DND-41 (cell line): Measurements from ENCODE around the gene CADM2.

Source experiments
- ATAC-seq: fragments of 200-7000 bp; cut with Tn5 transposase; 3 replicates; pipeline ENCODE4 v1.9.1; 2021; ENCODE audit warnings: low read depth; ENCODE audit not compliant: insufficient read depth
- DNase-seq: peaks from one replicate; pipeline ENCODE4 v3.0.0-alpha.2; 2020
- H2AFZ ChIP-seq: 2 replicates; pipeline ENCODE4 v1.6.0; 2012; ENCODE audit warnings: low read depth, low read length
- H3K27ac ChIP-seq: 2 replicates; pipeline ENCODE4 v1.5.1; 2012; ENCODE audit warnings: low read length, inconsistent platforms
- H3K27me3 ChIP-seq: fragments of 200-600 bp; sonication (generic); 2 replicates; pipeline ENCODE4 v1.6.0; 2012; ENCODE audit warnings: low read length, mild to moderate bottlenecking, inconsistent platforms; ENCODE audit not compliant: insufficient read depth, poor library complexity
- H3K36me3 ChIP-seq: 2 replicates; pipeline ENCODE4 v1.5.1; 2012; ENCODE audit warnings: low read length, inconsistent platforms; ENCODE audit not compliant: insufficient read depth
- H3K4me1 ChIP-seq: 2 replicates; pipeline ENCODE4 v1.5.1; 2012; ENCODE audit warnings: mild to moderate bottlenecking, low read length; ENCODE audit not compliant: insufficient read depth
- H3K4me2 ChIP-seq: 2 replicates; pipeline ENCODE4 v1.6.0; 2012; ENCODE audit warnings: mild to moderate bottlenecking, moderate library complexity, low read length, inconsistent platforms; ENCODE audit not compliant: insufficient read depth
- H3K4me3 ChIP-seq, 2 experiments: fragments of 200-600 bp in 1 of 2; shearing (Covaris generic) in 1 of 2; 2 replicates each; pipeline ENCODE4 v1.5.1; 2012 to 2016; ENCODE audit warnings: inconsistent platforms in 2 of 2, low read length in 2 of 2, mild to moderate bottlenecking in 2 of 2, low read depth in 1 of 2, moderate library complexity in 1 of 2
- H3K79me2 ChIP-seq: 2 replicates; pipeline ENCODE4 v1.6.0; 2012; ENCODE audit warnings: low read length, inconsistent platforms; ENCODE audit not compliant: insufficient read depth
- H3K9ac ChIP-seq: 2 replicates; pipeline ENCODE4 v1.6.0; 2012; ENCODE audit warnings: low read depth, mild to moderate bottlenecking, inconsistent platforms, low read length, moderate library complexity
- H3K9me3 ChIP-seq: 2 replicates; pipeline ENCODE4 v1.5.1; 2012; ENCODE audit warnings: low read length, moderate library complexity, mild to moderate bottlenecking, inconsistent platforms; ENCODE audit not compliant: insufficient read depth, severe bottlenecking
- H4K20me1 ChIP-seq: 2 replicates; pipeline ENCODE4 v1.6.0; 2012; ENCODE audit warnings: low read length; ENCODE audit not compliant: insufficient read depth
- EZH2 ChIP-seq: IDR thresholded peaks from 3 replicates; pipeline ENCODE4 v1.6.1; 2012; ENCODE audit warnings: borderline replicate concordance, low read depth, mild to moderate bottlenecking, moderate library complexity, low read length, inconsistent platforms; ENCODE audit not compliant: severe bottlenecking
- TF ChIP-seq, protein P1 (sequence below): IDR thresholded peaks from 2 replicates; pipeline ENCODE4 v1.5.1; 2012; ENCODE audit warnings: borderline replicate concordance, low read length, moderate library complexity, mild to moderate bottlenecking; ENCODE audit not compliant: poor library complexity, severe bottlenecking; ENCODE audit errors: extremely low read depth

Gene CADM2

DNA sequence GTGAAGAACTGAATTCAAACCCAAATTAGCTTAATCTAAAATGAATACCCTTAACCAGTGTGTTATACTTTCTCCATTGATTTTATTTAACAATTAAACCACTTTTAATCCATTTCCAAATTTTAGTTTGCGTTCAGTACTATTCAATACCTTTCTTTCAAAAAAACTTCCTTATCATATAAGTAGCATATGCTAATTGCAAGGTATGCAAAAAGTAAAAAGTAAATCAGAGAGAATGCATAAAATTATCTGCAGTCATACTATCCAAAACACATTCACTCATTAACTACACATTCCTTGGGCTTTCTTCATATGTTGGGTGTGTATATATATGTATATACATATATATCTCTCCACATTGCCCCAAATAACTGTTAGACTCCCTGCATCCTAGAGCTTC lies 208.8 kb downstream of the CADM2 start:
- H3K9me3 ChIP-seq: no peaks in the 10 kb centered on the region
- TF ChIP-seq, protein P1, sequence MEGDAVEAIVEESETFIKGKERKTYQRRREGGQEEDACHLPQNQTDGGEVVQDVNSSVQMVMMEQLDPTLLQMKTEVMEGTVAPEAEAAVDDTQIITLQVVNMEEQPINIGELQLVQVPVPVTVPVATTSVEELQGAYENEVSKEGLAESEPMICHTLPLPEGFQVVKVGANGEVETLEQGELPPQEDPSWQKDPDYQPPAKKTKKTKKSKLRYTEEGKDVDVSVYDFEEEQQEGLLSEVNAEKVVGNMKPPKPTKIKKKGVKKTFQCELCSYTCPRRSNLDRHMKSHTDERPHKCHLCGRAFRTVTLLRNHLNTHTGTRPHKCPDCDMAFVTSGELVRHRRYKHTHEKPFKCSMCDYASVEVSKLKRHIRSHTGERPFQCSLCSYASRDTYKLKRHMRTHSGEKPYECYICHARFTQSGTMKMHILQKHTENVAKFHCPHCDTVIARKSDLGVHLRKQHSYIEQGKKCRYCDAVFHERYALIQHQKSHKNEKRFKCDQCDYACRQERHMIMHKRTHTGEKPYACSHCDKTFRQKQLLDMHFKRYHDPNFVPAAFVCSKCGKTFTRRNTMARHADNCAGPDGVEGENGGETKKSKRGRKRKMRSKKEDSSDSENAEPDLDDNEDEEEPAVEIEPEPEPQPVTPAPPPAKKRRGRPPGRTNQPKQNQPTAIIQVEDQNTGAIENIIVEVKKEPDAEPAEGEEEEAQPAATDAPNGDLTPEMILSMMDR: no peak
- TF ChIP-seq EZH2: no peak

DNA sequence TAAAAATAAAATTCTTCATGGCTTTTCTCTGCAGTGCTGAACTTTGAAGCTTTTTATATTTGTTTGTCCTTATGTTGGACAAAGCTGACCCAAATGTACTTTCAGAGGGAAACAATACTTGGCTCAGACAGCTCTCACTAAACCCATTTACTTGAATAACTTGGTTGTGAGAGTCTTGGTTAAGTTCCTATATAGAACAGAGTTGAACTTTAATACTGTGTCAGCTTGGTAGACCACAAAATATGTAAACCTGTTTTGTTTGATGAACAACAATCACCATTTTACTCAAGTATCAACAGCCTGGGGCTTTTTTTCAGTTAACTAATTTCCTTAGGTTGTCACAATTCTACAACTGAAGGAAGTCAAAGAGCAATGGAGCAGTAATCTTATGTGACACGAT lies 211.9 kb downstream of the CADM2 start:
- Histone ChIP-seq H3K4me3 (no peak overlapping the region), H3K27me3 (no peaks in the 10 kb centered on the region), H3K4me1 (no peaks in the 10 kb centered on the region), H3K9me3 (no peaks in the 10 kb centered on the region), H3K4me2 (no peak overlapping the region), H3K27ac (no peak overlapping the region), H3K36me3 (no peaks in the 10 kb centered on the region), H3K79me2 (no peaks in the 10 kb centered on the region), H2AFZ (no peak overlapping the region), H3K9ac (no peak overlapping the region), H4K20me1 (no peaks in the 10 kb centered on the region)
- TF ChIP-seq, protein P1: no peak
- no peak for TF ChIP-seq EZH2
- ATAC-seq (no peak), DNase-seq (no peak)

More for the DNA sequence above, 208.8 kb downstream of the CADM2 start:
- H3K4me2 ChIP-seq: no peak overlapping the region
- H3K36me3 ChIP-seq: no peaks in the 10 kb centered on the region
- ATAC-seq: no peak
- H4K20me1 ChIP-seq: no peaks in the 10 kb centered on the region
- DNase-seq: no peak
- no peaks in the 10 kb centered on the region for H3K4me1 ChIP-seq
- H2AFZ ChIP-seq: no peak overlapping the region
- no peak overlapping the region for H3K9ac ChIP-seq
- no peaks in the 10 kb centered on the region for H3K27me3 ChIP-seq
- H3K79me2 ChIP-seq: no peaks in the 10 kb centered on the region
- no peak overlapping the region for H3K27ac ChIP-seq
- H3K4me3 ChIP-seq: no peak overlapping the region

DNA sequence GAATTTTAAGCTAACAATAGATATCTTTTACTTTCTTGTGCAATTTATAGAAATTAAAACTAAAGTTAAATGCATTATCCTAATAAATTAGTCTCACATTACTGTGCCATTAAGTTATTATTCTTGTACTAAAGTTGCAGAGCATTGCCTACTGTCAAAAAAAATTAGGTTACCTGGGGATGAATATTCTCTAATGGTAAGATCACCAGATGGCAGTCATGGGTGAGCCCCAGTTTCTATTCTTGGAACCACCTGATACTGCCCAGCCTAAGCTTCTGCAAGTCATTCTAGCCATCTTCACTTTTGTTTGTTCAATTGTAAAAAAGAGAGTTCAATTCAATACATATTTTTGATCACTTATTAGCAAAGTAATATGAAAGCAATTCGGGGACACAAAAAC lies 213.2 kb downstream of the CADM2 start:
- no peaks in the 10 kb centered on the region for H4K20me1 ChIP-seq
- H3K4me3 ChIP-seq: no peak overlapping the region
- no peak overlapping the region for H2AFZ ChIP-seq
- no peak overlapping the region for H3K4me2 ChIP-seq
- no peaks in the 10 kb centered on the region for H3K4me1 ChIP-seq
- H3K36me3 ChIP-seq: no peaks in the 10 kb centered on the region
- H3K27ac ChIP-seq: no peak overlapping the region
- no peak overlapping the region for H3K9ac ChIP-seq
- H3K9me3 ChIP-seq: no peaks in the 10 kb centered on the region
- no peaks in the 10 kb centered on the region for H3K27me3 ChIP-seq
- H3K79me2 ChIP-seq: no peaks in the 10 kb centered on the region
- DNase-seq (no peak), ATAC-seq (no peak)
- TF ChIP-seq, protein P1: no peak
- no peak for TF ChIP-seq EZH2

DNA sequence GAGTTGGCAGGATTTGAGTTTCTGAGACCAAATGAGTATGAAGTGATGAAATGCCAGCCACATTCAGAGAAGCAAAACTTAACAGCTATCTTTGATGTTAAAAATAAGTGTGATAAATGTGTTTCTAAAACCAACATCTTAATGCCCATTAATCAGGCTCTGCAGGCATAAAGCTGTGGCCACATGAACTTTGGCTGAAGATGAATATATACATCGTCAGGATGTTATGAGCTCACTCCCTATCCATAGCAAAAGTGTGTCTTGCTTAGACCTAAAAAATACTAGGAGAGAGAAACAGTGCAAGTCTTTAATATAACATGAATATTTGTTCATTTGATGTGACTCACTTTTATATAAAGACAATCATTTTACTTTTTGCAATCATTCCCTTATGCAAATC lies 218.0 kb downstream of the CADM2 start:
- Histone ChIP-seq H3K9me3 (no peaks in the 10 kb centered on the region), H3K79me2 (no peaks in the 10 kb centered on the region)

More for the DNA sequence above, 218.0 kb downstream of the CADM2 start:
- Histone ChIP-seq H2AFZ (no peak overlapping the region), H3K27ac (no peak overlapping the region), H3K9ac (no peak overlapping the region), H3K4me1 (no peaks in the 10 kb centered on the region), H3K4me2 (no peak overlapping the region), H3K4me3 (no peak overlapping the region), H3K36me3 (no peaks in the 10 kb centered on the region), H4K20me1 (no peaks in the 10 kb centered on the region), H3K27me3 (no peaks in the 10 kb centered on the region)
- TF ChIP-seq, protein P1: no peak
- TF ChIP-seq EZH2: no peak
- no peak for ATAC-seq
- DNase-seq: no peak
